HepG2 (cell line): ENCODE measurements around the gene VASN. TPM values are rescaled to one million over a fixed set of nuclear protein-coding genes. Genes with fewer than 3 reads are reported as not detected.

Experiments used
- ARID3A ChIP-seq: IDR thresholded peaks from 2 replicates; pipeline ENCODE4 v1.6.1; 2012; ENCODE audit warnings: low read depth, low read length, improper control_type of control experiment
- ARNT2 ChIP-seq: sonication (generic); formaldehyde crosslinking; IDR thresholded peaks from 2 replicates; pipeline ENCODE4 v1.8.0; 2022; ENCODE audit warnings: mild to moderate bottlenecking, low read depth, missing genetic modification reagents, moderate library complexity
- CBX2 ChIP-seq, 2 experiments: fragments of 200-600 bp in 1 of 2; sonication (generic); formaldehyde crosslinking in 1 of 2; IDR thresholded peaks; 2 replicates each; pipeline versions ENCODE4 v1.7.0 to v1.8.1; 2018 to 2022; ENCODE audit warnings: low read depth in 2 of 2, low read length in 1 of 2, mild to moderate bottlenecking in 1 of 2, missing genetic modification reagents in 1 of 2
- FOXJ3 ChIP-seq: sonication (generic); formaldehyde crosslinking; IDR thresholded peaks from 2 replicates; pipeline ENCODE4 v1.4.0; 2020; ENCODE audit warnings: missing genetic modification reagents, mild to moderate bottlenecking, borderline replicate concordance
- MTF1 ChIP-seq: sonication (generic); formaldehyde crosslinking; IDR thresholded peaks from 2 replicates; pipeline ENCODE4 v1.5.0; 2020; ENCODE audit warnings: missing genetic modification reagents
- MYNN ChIP-seq: sonication (generic); formaldehyde crosslinking; IDR thresholded peaks from 2 replicates; pipeline ENCODE4 v1.4.0; 2020; ENCODE audit warnings: mild to moderate bottlenecking, low read depth, missing genetic modification reagents
- NKX3-1 ChIP-seq: sonication (generic); formaldehyde crosslinking; IDR thresholded peaks from 2 replicates; pipeline ENCODE4 v1.5.0; 2020; ENCODE audit warnings: missing genetic modification reagents
- NR2F1 ChIP-seq, 2 experiments: fragments of 450-650 bp in 1 of 2; formaldehyde crosslinking in 1 of 2; IDR thresholded peaks; 2 replicates each; pipeline versions ENCODE4 v1.5.0 to v1.6.1; 2016 to 2020; ENCODE audit warnings: mild to moderate bottlenecking in 1 of 2, missing compliant biosample characterization in 1 of 2, missing genetic modification reagents in 1 of 2, moderate library complexity in 1 of 2
- RARA ChIP-seq: IDR thresholded peaks from 2 replicates; pipeline ENCODE4 v1.6.1; 2016; ENCODE audit warnings: missing genetic modification reagents, missing compliant biosample characterization
- SMAD9 ChIP-seq: sonication (generic); formaldehyde crosslinking; IDR thresholded peaks from 2 replicates; pipeline ENCODE4 v1.5.1; 2020; ENCODE audit warnings: mild to moderate bottlenecking, missing genetic modification reagents
- SMC3 ChIP-seq: IDR thresholded peaks from 2 replicates; pipeline ENCODE4 v1.6.1; 2011; ENCODE audit warnings: low read length, improper control_type of control experiment
- STAT6 ChIP-seq: sonication (generic); formaldehyde crosslinking; IDR thresholded peaks from 2 replicates; pipeline ENCODE4 v1.4.0; 2020; ENCODE audit warnings: missing genetic modification reagents, mild to moderate bottlenecking, borderline replicate concordance
- WIZ ChIP-seq: sonication (generic); formaldehyde crosslinking; IDR thresholded peaks from 2 replicates; pipeline ENCODE4 v1.5.1; 2020; ENCODE audit warnings: mild to moderate bottlenecking, missing genetic modification reagents
- ZBTB3 ChIP-seq: sonication (generic); formaldehyde crosslinking; IDR thresholded peaks from 2 replicates; pipeline ENCODE4 v1.4.0; 2020; ENCODE audit warnings: low read depth, mild to moderate bottlenecking, moderate library complexity, missing genetic modification reagents, borderline replicate concordance
- ZNF142 ChIP-seq: sonication (generic); formaldehyde crosslinking; IDR thresholded peaks from 2 replicates; pipeline ENCODE4 v1.4.0; 2020; ENCODE audit warnings: missing genetic modification reagents
- ZNF24 ChIP-seq: fragments of 450-650 bp; IDR thresholded peaks from 2 replicates; pipeline ENCODE4 v1.6.1; 2017; ENCODE audit warnings: antibody characterized with exemption, mild to moderate bottlenecking
- ZNF274 ChIP-seq: sonication (generic); formaldehyde crosslinking; IDR thresholded peaks from 2 replicates; pipeline ENCODE4 v1.5.1; 2020; ENCODE audit warnings: mild to moderate bottlenecking, missing genetic modification reagents
- ZNF607 ChIP-seq: sonication (generic); formaldehyde crosslinking; IDR thresholded peaks from 2 replicates; pipeline ENCODE4 v1.5.1; 2020; ENCODE audit warnings: missing genetic modification reagents, mild to moderate bottlenecking, borderline replicate concordance
- ZNF644 ChIP-seq: IDR thresholded peaks from 2 replicates; pipeline ENCODE4 v1.6.1; 2016; ENCODE audit warnings: low read depth
- polyA plus RNA-seq, 8 experiments: library from polyadenylated mRNA; depleted of rRNA in 3 of 8; stranded (reverse) in 7 of 8; unstranded in 1 of 8; fragments of >200 nt; fragmentation: Illumina TruSeq in 4 of 8; extraction: Trizol in 4 of 8; gene quantifications; 2 replicates each; pipeline versions ENCODE4 v1.2.1 to v1.2.3, GENCODE V29; 2011 to 2016; ENCODE audit warnings: low read depth in 4 of 8, missing spikeins in 1 of 8, mixed read lengths in 1 of 8; ENCODE audit not compliant: insufficient read depth in 1 of 8
- total RNA-seq, 5 experiments: library from RNA; depleted of rRNA; stranded (reverse); fragments of >200 nt; fragmentation: Illumina TruSeq; extraction: Trizol; gene quantifications; 2 replicates each; pipeline ENCODE4 v1.2.3, GENCODE V29; 2016; ENCODE audit warnings: low read depth in 1 of 5

The VASN gene
- total and polyA plus RNA-seq, 2 of the 13 experiments (the other 11 are each of a cell fraction or from before 2014, with no cell fraction given) = 8.4 to 18.2 TPM

- TF ChIP-seq ZNF24 (no peak), WIZ (CRISPR knock-in tag) (peak; percentile 66), ZNF607 (CRISPR knock-in tag) (peak; percentile 38; the same call in 1 of the 2 replicates), ZNF644 (CRISPR knock-in tag) (0 out of 2 replicates have a peak, but pooled peaks have one; percentile 20), STAT6 (no peak), ZNF142 (peak; percentile 29; the same call in 1 of the 2 replicates), CBX2 (IDR thresholded peaks at IDR 0.05; ENCODE audit: low read depth, low read length) (no peak), CBX2 (CRISPR knock-in tag; IDR thresholded peaks at IDR 0.05; ENCODE audit: low read depth) (no peak), ARNT2 (CRISPR knock-in tag) (peak; percentile 85), SMC3 (peak; percentile 35; the same call in 1 of the 2 replicates), RARA (CRISPR knock-in tag) (peak; percentile 68), MTF1 (no peak), MYNN (CRISPR knock-in tag) (no peak; the same call in 1 of the 2 replicates), ZBTB3 (CRISPR knock-in tag) (no peak), ARID3A (no peak), ZNF274 (CRISPR knock-in tag) (no peak), NKX3-1 (CRISPR knock-in tag) (no peak), NR2F1 (CRISPR knock-in tag; IDR thresholded peaks at IDR 0.05) (peak in 1 of 2 experiments; percentile 56; a peak in 1 of 4 replicates), FOXJ3 (CRISPR knock-in tag) (no peak), SMAD9 (CRISPR knock-in tag) (no peak)
Observed at GRCh38 chr16:4328046-4328781, 43.4 kb upstream of the VASN start (continued).
